AG10803 (cell line): Measurements from ENCODE around the gene HAPLN2.
"Not testable (repeated sequence)": the region's sequence is repeated elsewhere in the genome, so short reads cannot be mapped to it uniquely, and the experiment has no call there.

Experiments
- DNase-seq: peaks from one replicate; pipeline ENCODE4 v3.0.0; 2010; ENCODE audit warnings: low read depth
- H3K4me3 ChIP-seq: 2 replicates; pipeline ENCODE4 v1.5.1; 2011; ENCODE audit warnings: mild to moderate bottlenecking, low read length, control low read depth
- TF ChIP-seq, protein P1 (sequence below): conservative IDR thresholded peaks from 2 replicates; pipeline ENCODE4 v1.5.1; 2011; ENCODE audit warnings: mild to moderate bottlenecking, low read length, control low read depth, inconsistent platforms

The HAPLN2 gene

DNA sequence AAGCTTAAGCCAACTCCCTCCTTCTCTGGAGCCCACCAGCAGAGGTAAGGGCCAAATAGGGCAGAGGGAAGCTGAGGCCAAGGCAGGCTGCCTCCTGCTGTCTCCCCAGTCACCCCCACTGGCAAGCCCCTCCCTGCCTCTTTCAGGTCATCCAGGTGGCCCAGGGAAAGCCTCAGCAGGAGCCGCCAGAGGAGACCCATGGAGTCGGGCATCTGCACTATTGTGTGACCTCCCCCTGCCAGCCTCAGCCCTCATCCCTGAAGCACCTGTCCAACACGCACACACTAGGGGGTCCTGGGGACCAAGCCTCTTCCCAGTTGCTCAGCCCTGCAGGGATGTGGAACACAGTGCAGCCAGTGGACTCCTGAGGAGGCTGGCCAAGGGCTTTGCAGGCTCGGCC is 32.9 kb upstream of the HAPLN2 start:
- TF ChIP-seq, protein P1, sequence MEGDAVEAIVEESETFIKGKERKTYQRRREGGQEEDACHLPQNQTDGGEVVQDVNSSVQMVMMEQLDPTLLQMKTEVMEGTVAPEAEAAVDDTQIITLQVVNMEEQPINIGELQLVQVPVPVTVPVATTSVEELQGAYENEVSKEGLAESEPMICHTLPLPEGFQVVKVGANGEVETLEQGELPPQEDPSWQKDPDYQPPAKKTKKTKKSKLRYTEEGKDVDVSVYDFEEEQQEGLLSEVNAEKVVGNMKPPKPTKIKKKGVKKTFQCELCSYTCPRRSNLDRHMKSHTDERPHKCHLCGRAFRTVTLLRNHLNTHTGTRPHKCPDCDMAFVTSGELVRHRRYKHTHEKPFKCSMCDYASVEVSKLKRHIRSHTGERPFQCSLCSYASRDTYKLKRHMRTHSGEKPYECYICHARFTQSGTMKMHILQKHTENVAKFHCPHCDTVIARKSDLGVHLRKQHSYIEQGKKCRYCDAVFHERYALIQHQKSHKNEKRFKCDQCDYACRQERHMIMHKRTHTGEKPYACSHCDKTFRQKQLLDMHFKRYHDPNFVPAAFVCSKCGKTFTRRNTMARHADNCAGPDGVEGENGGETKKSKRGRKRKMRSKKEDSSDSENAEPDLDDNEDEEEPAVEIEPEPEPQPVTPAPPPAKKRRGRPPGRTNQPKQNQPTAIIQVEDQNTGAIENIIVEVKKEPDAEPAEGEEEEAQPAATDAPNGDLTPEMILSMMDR, result no peak
- no peak for DNase-seq
- no peak overlapping the region for H3K4me3 ChIP-seq

DNA sequence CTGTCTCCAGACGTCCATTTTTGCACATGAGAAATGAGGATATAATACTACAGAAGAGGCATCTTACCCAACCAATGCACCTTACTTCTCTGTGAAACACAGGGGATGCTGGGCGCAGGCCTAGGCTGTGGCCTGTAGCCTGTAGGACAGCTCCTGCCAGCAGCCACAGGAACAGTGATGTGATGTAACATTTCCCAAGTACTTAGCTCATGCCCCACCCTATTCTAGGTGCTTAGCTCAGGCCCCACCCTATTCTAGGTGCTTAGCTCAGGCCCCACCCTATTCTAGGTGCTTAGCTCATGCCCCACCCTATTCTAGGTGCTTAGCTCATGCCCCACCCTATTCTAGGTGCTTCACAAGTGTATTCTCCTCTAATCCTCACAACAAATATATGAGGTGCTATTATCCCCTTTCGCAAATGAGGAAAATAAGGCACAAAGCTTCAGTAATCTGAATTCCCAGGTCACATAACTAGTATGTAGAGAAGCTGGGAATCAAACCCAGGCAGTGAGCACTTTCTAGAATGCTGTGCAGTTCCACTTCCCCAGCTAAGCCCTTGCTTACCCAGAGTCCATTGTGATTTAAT is 32.2 kb upstream of the HAPLN2 start:
- DNase-seq, result no peak
- TF ChIP-seq, protein P1, result no peak
- H3K4me3 ChIP-seq, result no peak overlapping the region

- not testable (repeated sequence) for H3K4me3 ChIP-seq, DNase-seq
Measured at GRCh38 chr1:156587927-156588326, 31.3 kb upstream of the HAPLN2 start.

DNA sequence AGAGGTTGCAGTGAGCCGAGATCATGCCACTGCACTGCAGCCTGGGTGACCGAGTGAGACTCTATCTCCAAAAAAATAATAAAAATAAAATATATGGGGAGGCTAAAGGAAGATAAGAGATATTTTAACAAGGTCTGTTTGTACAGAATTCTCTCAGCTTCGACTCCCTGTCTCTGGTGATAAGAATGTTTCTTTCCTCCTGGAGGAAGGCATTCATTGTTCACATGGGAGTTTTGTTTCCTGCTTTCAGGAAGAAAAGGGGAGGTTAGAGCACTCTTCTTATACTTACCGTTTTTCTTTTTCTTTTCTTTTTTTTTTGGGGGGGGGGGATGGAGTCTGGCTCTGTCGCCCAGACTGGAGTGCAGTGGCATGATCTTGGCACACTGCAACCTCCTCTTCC is 29.7 kb upstream of the HAPLN2 start:
- TF ChIP-seq, protein P1, result no peak
- no peak for DNase-seq

DNA sequence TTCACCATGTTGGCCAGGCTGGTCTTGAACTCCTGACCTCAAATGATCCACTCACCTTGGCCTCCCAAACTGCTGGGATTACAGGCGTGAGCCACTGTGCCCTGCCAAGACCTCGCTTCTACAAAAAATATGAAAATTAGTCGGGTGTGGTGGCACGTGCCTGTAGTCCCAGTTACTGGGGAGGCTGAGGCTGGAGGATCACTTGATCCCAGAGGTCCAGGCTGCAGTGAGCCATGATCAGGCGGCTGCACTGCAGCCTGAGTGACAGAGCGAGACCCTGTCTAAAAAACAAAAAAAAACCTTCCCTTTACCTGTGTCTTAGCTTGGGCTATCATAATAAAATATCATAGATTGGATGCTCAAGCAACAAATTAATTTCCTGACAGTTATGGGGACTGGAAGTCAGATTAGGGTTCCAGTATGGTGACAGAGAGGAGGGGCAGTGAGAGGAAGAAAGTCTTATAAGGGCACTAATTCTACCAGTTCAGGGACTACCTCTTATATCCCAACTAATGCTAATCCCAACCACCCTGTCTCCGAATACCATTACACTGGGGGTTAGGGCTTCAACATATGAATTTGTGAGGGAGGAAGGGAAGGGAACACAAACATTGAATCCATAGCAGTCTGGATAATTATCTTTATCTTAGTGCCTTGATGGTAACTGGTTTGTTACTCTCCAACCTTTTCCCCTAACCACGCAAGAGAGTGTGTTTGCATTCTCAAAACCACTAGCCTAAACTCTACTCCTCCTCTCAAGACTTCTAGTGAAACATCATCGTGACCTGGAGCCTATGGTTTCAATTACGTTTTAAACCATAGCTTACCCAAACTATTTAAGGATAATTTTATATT is 28.7 kb upstream of the HAPLN2 start:
- H3K4me3 ChIP-seq, result peak overlapping the region; percentile 83; the same call in 1 of the 2 replicates
- TF ChIP-seq, protein P1, result no peak

More for the DNA sequence above, 29.7 kb upstream of the HAPLN2 start:
- no peak overlapping the region for H3K4me3 ChIP-seq

DNA sequence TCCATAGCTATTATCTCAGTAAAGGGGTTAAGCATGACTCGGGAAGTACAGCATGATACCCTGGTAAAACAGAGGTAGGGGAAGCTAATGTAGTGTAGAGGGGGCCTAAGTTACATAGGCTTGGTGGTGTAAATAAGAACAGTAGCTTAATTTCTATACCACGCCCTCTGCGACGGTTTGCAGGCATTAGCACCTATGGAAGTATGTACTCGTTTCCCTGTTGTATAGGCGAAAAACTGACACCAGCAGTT is 28.1 kb upstream of the HAPLN2 start:
- H3K4me3 ChIP-seq, result peak overlapping the region; percentile 83
- no peak for DNase-seq
- TF ChIP-seq, protein P1, result no peak

More for the DNA sequence above, 28.7 kb upstream of the HAPLN2 start:
- DNase-seq, result no peak

GRCh38 chr1:156591432-156592157 is 27.6 kb upstream of the HAPLN2 start, which contains the start of gene NAXE:
TSS of gene NAXE (plus strand) at chr1:156591776. CDS start at chr1:156591805, 29 bp downstream.
- peak; percentile 39 for DNase-seq
- H3K4me3 ChIP-seq, result peak within 1 kb of the TSS; percentile 83
- TF ChIP-seq, protein P1, result no peak
